ENCODE results near the gene FAM217A. TPM values are rescaled to one million over a fixed set of nuclear protein-coding genes. Genes with fewer than 3 reads are reported as not detected.

The FAM217A gene
- total RNA-seq, 2 donors from 2014 or later: not detected

GRCh38 chr6:4066029-4066755, 12.7 kb downstream of the FAM217A start:
- H3K36me3 ChIP-seq: peaks cover 18% of the 10 kb centered on the region
- no peak for TF ChIP-seq CTCF (IDR thresholded peaks at IDR 0.05)
- ATAC-seq (ENCODE audit: insufficient number of reproducible peaks, low FRiP score, low read depth): no peak

GRCh38 chr6:4059115-4059777, 19.7 kb downstream of the FAM217A start:
- no peak for TF ChIP-seq CTCF (IDR thresholded peaks at IDR 0.05)
- peaks cover 0 to 7% of the 10 kb centered on the region in 2 donors for H3K4me1 ChIP-seq (ENCODE audit: control insufficient read depth in 1 of 2, low read depth in 2 of 2)
- ATAC-seq (ENCODE audit: insufficient number of reproducible peaks, low FRiP score, low read depth) (no peak), DNase-seq (ENCODE audit: low spot score) (no peak)
- no peaks in the 10 kb centered on the region for H3K27me3 ChIP-seq (replicated peaks; ENCODE audit: insufficient read depth)
- peaks cover 52% of the 10 kb centered on the region for H3K36me3 ChIP-seq
- H3K4me3 ChIP-seq: no peak overlapping the region
- no peak overlapping the region for H3K27ac ChIP-seq
- no peaks in the 10 kb centered on the region for H3K9me3 ChIP-seq

More at GRCh38 chr6:4066029-4066755, 12.7 kb downstream of the FAM217A start:
- no peak for DNase-seq (ENCODE audit: low spot score)
- H3K27ac ChIP-seq: no peak overlapping the region
- no peaks in the 10 kb centered on the region for H3K4me1 ChIP-seq (ENCODE audit: control insufficient read depth in 1 of 2, low read depth in 2 of 2)
- H3K4me3 ChIP-seq: no peak overlapping the region
- H3K27me3 ChIP-seq (replicated peaks; ENCODE audit: insufficient read depth): no peaks in the 10 kb centered on the region
- H3K9me3 ChIP-seq: no peaks in the 10 kb centered on the region

- no peak for ATAC-seq (ENCODE audit: insufficient number of reproducible peaks, low FRiP score, low read depth)
- Histone ChIP-seq H3K4me1 (ENCODE audit: control insufficient read depth in 1 of 2, low read depth in 2 of 2) (peaks cover 0 to 7% of the 10 kb centered on the region in 2 donors), H3K36me3 (peaks cover 45% of the 10 kb centered on the region), H3K9me3 (no peaks in the 10 kb centered on the region), H3K27me3 (replicated peaks; ENCODE audit: insufficient read depth) (no peaks in the 10 kb centered on the region), H3K27ac (no peak overlapping the region), H3K4me3 (no peak overlapping the region)
- no peak for DNase-seq (ENCODE audit: low spot score)
- no peak for TF ChIP-seq CTCF (IDR thresholded peaks at IDR 0.05)
Measured at GRCh38 chr6:4057036-4057435, 21.9 kb downstream of the FAM217A start.

- TF ChIP-seq CTCF (IDR thresholded peaks at IDR 0.05): no peak
- peaks cover 43% of the 10 kb centered on the region for H3K36me3 ChIP-seq
- H3K27ac ChIP-seq: peak overlapping the region in 1 of 2 donors; percentile 20
Measured at GRCh38 chr6:4055420-4056041, 23.4 kb downstream of the FAM217A start.

GRCh38 chr6:4049246-4049645, 29.7 kb downstream of the FAM217A start:
- Histone ChIP-seq H3K4me1 (ENCODE audit: control insufficient read depth in 1 of 2, low read depth in 2 of 2) (no peaks in the 10 kb centered on the region), H3K4me3 (no peak overlapping the region), H3K9me3 (no peaks in the 10 kb centered on the region), H3K27me3 (replicated peaks; ENCODE audit: insufficient read depth) (no peaks in the 10 kb centered on the region), H3K27ac (no peak overlapping the region), H3K36me3 (peaks cover 27% of the 10 kb centered on the region)
- DNase-seq (ENCODE audit: low spot score) (no peak), ATAC-seq (ENCODE audit: insufficient number of reproducible peaks, low FRiP score, low read depth) (no peak)
- TF ChIP-seq CTCF (IDR thresholded peaks at IDR 0.05): no peak

More at GRCh38 chr6:4055420-4056041, 23.4 kb downstream of the FAM217A start:
- Histone ChIP-seq H3K4me3 (no peak overlapping the region), H3K27me3 (replicated peaks; ENCODE audit: insufficient read depth) (no peaks in the 10 kb centered on the region), H3K9me3 (no peaks in the 10 kb centered on the region), H3K4me1 (ENCODE audit: control insufficient read depth in 1 of 2, low read depth in 2 of 2) (peaks cover 0 to 7% of the 10 kb centered on the region in 2 donors)
- DNase-seq (ENCODE audit: low spot score): peak; percentile 10
- ATAC-seq (ENCODE audit: insufficient number of reproducible peaks, low FRiP score, low read depth): no peak
